ENCODE measurements around the gene C2orf92. TPM values are rescaled to one million over a fixed set of nuclear protein-coding genes. Genes with fewer than 3 reads are reported as not detected.

C2orf92 gene
- total RNA-seq, 1 donor from 2014 or later: 3.3 TPM

- Histone ChIP-seq H3K4me3 (peak overlapping the region; percentile 92), H3K4me2 (peak overlapping the region; percentile 84), H3K9me3 (ENCODE audit: low read depth) (no peaks in the 10 kb centered on the region), H4K20me1 (ENCODE audit: low read depth) (peaks cover 6% of the 10 kb centered on the region), H3K79me2 (ENCODE audit: low read depth) (peaks cover 15% of the 10 kb centered on the region), H2AFZ (replicated peaks) (no peak overlapping the region), H3K27me3 (no peaks in the 10 kb centered on the region), H3K27ac (no peak overlapping the region), H3K4me1 (peaks cover 9% of the 10 kb centered on the region), H3K9ac (peak overlapping the region; percentile 80), H3K36me3 (peaks cover 9% of the 10 kb centered on the region), H3F3A (ENCODE audit: low read depth) (peaks cover 9% of the 10 kb centered on the region)
- H3K4me3 Mint-ChIP-seq: peak overlapping the region; percentile 97
- peaks cover 23% of the 10 kb centered on the region for H3K36me3 Mint-ChIP-seq
- H3K27ac Mint-ChIP-seq: no peak overlapping the region
- no peaks in the 10 kb centered on the region for H3K9me3 Mint-ChIP-seq
- DNase-seq (ENCODE audit: low spot score): no peak
- peaks cover 3% of the 10 kb centered on the region for H3K27me3 Mint-ChIP-seq (ENCODE audit: insufficient read depth, low read depth)
- H3K4me1 Mint-ChIP-seq: peaks cover 12% of the 10 kb centered on the region
- TF ChIP-seq EZH2 (IDR thresholded peaks at IDR 0.05) (no peak), CTCF (IDR thresholded peaks at IDR 0.05) (no peak), EZH2phosphoT487 (IDR thresholded peaks at IDR 0.05) (no peak)
Observed at GRCh38 chr2:97646977-97647376, 22.5 kb upstream of the C2orf92 start.

GRCh38 chr2:97651114-97651513 is 18.4 kb upstream of the C2orf92 start:
- TF ChIP-seq CTCF (IDR thresholded peaks at IDR 0.05): no peak
- TF ChIP-seq EZH2 (IDR thresholded peaks at IDR 0.05): no peak
- no peak for TF ChIP-seq EZH2phosphoT487 (IDR thresholded peaks at IDR 0.05)
- Histone ChIP-seq H3K27me3 (no peaks in the 10 kb centered on the region), H3K9me3 (ENCODE audit: low read depth) (no peaks in the 10 kb centered on the region), H3K9ac (no peak overlapping the region), H3K4me1 (peaks cover 5% of the 10 kb centered on the region), H2AFZ (replicated peaks) (no peak overlapping the region), H3K27ac (no peak overlapping the region), H4K20me1 (ENCODE audit: low read depth) (peaks cover 6% of the 10 kb centered on the region), H3F3A (ENCODE audit: low read depth) (peaks cover 9% of the 10 kb centered on the region), H3K4me3 (no peak overlapping the region), H3K4me2 (no peak overlapping the region), H3K36me3 (peaks cover 11% of the 10 kb centered on the region), H3K79me2 (ENCODE audit: low read depth) (peaks cover 13% of the 10 kb centered on the region)
- Mint-ChIP-seq H3K4me1 (peaks cover 5% of the 10 kb centered on the region), H3K27ac (peak overlapping the region; percentile 18), H3K27me3 (ENCODE audit: insufficient read depth, low read depth) (peaks cover 6% of the 10 kb centered on the region), H3K9me3 (peaks cover 17% of the 10 kb centered on the region), H3K36me3 (peaks cover 47% of the 10 kb centered on the region), H3K4me3 (no peak overlapping the region)
- DNase-seq (ENCODE audit: low spot score): no peak

- Histone ChIP-seq H4K20me1 (ENCODE audit: low read depth) (no peaks in the 10 kb centered on the region), H3K9ac (no peak overlapping the region), H3K4me1 (no peaks in the 10 kb centered on the region), H3F3A (ENCODE audit: low read depth) (peaks cover 9% of the 10 kb centered on the region), H3K4me2 (no peak overlapping the region), H3K27me3 (no peaks in the 10 kb centered on the region), H3K36me3 (peaks cover 2% of the 10 kb centered on the region), H2AFZ (replicated peaks) (no peak overlapping the region), H3K4me3 (no peak overlapping the region), H3K27ac (no peak overlapping the region), H3K9me3 (ENCODE audit: low read depth) (no peaks in the 10 kb centered on the region), H3K79me2 (ENCODE audit: low read depth) (no peaks in the 10 kb centered on the region)
- peaks cover 39% of the 10 kb centered on the region for H3K36me3 Mint-ChIP-seq
- no peaks in the 10 kb centered on the region for H3K4me1 Mint-ChIP-seq
- no peak overlapping the region for H3K27ac Mint-ChIP-seq
- TF ChIP-seq CTCF (IDR thresholded peaks at IDR 0.05): no peak
- TF ChIP-seq EZH2 (IDR thresholded peaks at IDR 0.05): no peak
- no peak for TF ChIP-seq EZH2phosphoT487 (IDR thresholded peaks at IDR 0.05)
- H3K9me3 Mint-ChIP-seq: peaks cover 17% of the 10 kb centered on the region
- DNase-seq (ENCODE audit: low spot score): no peak
- peaks cover 3% of the 10 kb centered on the region for H3K27me3 Mint-ChIP-seq (ENCODE audit: insufficient read depth, low read depth)
- no peak overlapping the region for H3K4me3 Mint-ChIP-seq
Observed at GRCh38 chr2:97653473-97653872, 16.0 kb upstream of the C2orf92 start.

Measured in neural progenitor cell (in vitro differentiated cells).